Measurements from ENCODE around the gene FRMD7. TPM values are rescaled to one million over a fixed set of nuclear protein-coding genes. Genes with fewer than 3 reads are reported as not detected.
A peak's percentile ranks its signal among the peaks of the same experiment; 100 is the strongest.
"Not testable (repeated sequence)": the region's sequence is repeated elsewhere in the genome, so short reads cannot be mapped to it uniquely, and the experiment has no call there.

FRMD7 gene
- total and polyA plus RNA-seq, 4 donors, result 0.03 TPM; not detected in 3

- Histone ChIP-seq H3K4me1 (ENCODE audit: control insufficient read depth in 5 of 5, insufficient read depth in 5 of 5, low read length in 5 of 5) (no peaks in the 10 kb centered on the region), H3K9me3 (ENCODE audit: control insufficient read depth in 4 of 4, insufficient read depth in 3 of 4, low read length in 3 of 4) (peaks cover 0 to 3% (median 0%) of the 10 kb centered on the region in 4 donors), H3K27me3 (ENCODE audit: control insufficient read depth in 3 of 3, insufficient read depth in 3 of 3, low read length in 2 of 3) (peaks cover 2 to 24% (median 7%) of the 10 kb centered on the region in 3 donors), H3K36me3 (ENCODE audit: control insufficient read depth in 4 of 4, insufficient read depth in 4 of 4, low read length in 4 of 4) (no peaks in the 10 kb centered on the region), H3K9ac (ENCODE audit: insufficient read depth in 1 of 2, low read length in 2 of 2) (no peak overlapping the region), H3K4me3 (no peak overlapping the region), H3K27ac (ENCODE audit: low read depth in 1 of 2, low read length in 1 of 2) (no peak overlapping the region)
- TF ChIP-seq, protein P1, sequence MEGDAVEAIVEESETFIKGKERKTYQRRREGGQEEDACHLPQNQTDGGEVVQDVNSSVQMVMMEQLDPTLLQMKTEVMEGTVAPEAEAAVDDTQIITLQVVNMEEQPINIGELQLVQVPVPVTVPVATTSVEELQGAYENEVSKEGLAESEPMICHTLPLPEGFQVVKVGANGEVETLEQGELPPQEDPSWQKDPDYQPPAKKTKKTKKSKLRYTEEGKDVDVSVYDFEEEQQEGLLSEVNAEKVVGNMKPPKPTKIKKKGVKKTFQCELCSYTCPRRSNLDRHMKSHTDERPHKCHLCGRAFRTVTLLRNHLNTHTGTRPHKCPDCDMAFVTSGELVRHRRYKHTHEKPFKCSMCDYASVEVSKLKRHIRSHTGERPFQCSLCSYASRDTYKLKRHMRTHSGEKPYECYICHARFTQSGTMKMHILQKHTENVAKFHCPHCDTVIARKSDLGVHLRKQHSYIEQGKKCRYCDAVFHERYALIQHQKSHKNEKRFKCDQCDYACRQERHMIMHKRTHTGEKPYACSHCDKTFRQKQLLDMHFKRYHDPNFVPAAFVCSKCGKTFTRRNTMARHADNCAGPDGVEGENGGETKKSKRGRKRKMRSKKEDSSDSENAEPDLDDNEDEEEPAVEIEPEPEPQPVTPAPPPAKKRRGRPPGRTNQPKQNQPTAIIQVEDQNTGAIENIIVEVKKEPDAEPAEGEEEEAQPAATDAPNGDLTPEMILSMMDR (IDR thresholded peaks at IDR 0.05; ENCODE audit: control extremely low read depth, extremely low read depth), result no peak
- no peak for ATAC-seq (ENCODE audit: insufficient read depth, low FRiP score)
- no peak for DNase-seq
- 58 to 81% methylated on average over 3 of the region's 3 CpGs for WGBS, 2 donors
Observed at GRCh38 chrX:132171478-132171877, 43.7 kb upstream of the FRMD7 start.

GRCh38 chrX:132169554-132169953 lies 41.7 kb upstream of the FRMD7 start:
- TF ChIP-seq, protein P1 (IDR thresholded peaks at IDR 0.05; ENCODE audit: control extremely low read depth, extremely low read depth), result no peak
- DNase-seq, result peak in 1 of 3 donors; percentile 8
- Histone ChIP-seq H3K4me3 (no peak overlapping the region), H3K9me3 (ENCODE audit: control insufficient read depth in 4 of 4, insufficient read depth in 3 of 4, low read length in 3 of 4) (peaks cover 0 to 3% (median 1%) of the 10 kb centered on the region in 4 donors), H3K9ac (ENCODE audit: insufficient read depth in 1 of 2, low read length in 2 of 2) (no peak overlapping the region), H3K36me3 (ENCODE audit: control insufficient read depth in 4 of 4, insufficient read depth in 4 of 4, low read length in 4 of 4) (no peaks in the 10 kb centered on the region), H3K4me1 (ENCODE audit: control insufficient read depth in 5 of 5, insufficient read depth in 5 of 5, low read length in 5 of 5) (no peaks in the 10 kb centered on the region), H3K27me3 (ENCODE audit: control insufficient read depth in 3 of 3, insufficient read depth in 3 of 3, low read length in 2 of 3) (peaks cover 2 to 24% (median 4%) of the 10 kb centered on the region in 3 donors), H3K27ac (ENCODE audit: low read depth in 1 of 2, low read length in 1 of 2) (no peak overlapping the region)
- 56 to 84% methylated on average over 3 of the region's 3 CpGs for WGBS, 2 donors
- ATAC-seq (ENCODE audit: insufficient read depth, low FRiP score), result no peak

DNA sequence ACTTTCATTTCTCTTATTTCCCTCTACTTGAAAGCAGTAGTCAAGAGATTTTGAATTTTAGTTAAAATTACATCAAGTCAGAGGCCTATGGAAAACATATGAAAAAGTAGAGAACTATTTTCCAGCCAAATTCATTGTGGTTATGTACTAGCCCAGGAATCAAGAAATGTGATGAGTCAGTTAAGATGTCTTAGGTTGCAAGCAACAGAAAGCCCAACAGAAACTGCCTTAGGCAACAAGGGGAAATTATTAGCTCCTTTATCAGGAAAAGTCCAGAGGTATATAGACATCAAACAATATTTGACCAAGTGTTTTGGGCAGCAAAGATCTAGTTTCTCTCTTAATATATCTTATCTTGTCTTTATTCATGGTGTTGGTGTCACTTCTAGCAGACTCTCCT lies 37.8 kb upstream of the FRMD7 start:
- DNase-seq (no peak), ATAC-seq (ENCODE audit: insufficient read depth, low FRiP score) (no peak)
- no peak overlapping the region for H3K27ac ChIP-seq (ENCODE audit: low read depth in 1 of 2, low read length in 1 of 2)
- H3K4me1 ChIP-seq (ENCODE audit: control insufficient read depth in 5 of 5, insufficient read depth in 5 of 5, low read length in 5 of 5), result no peaks in the 10 kb centered on the region
- H3K27me3 ChIP-seq (ENCODE audit: control insufficient read depth in 3 of 3, insufficient read depth in 3 of 3, low read length in 2 of 3), result peaks cover 0 to 5% (median 0%) of the 10 kb centered on the region in 3 donors
- no peaks in the 10 kb centered on the region for H3K36me3 ChIP-seq (ENCODE audit: control insufficient read depth in 4 of 4, insufficient read depth in 4 of 4, low read length in 4 of 4)
- H3K9me3 ChIP-seq (ENCODE audit: control insufficient read depth in 4 of 4, insufficient read depth in 3 of 4, low read length in 3 of 4), result peaks cover 0 to 7% (median 1%) of the 10 kb centered on the region in 4 donors
- TF ChIP-seq, protein P1 (IDR thresholded peaks at IDR 0.05; ENCODE audit: control extremely low read depth, extremely low read depth), result no peak
- no peak overlapping the region for H3K9ac ChIP-seq (ENCODE audit: insufficient read depth in 1 of 2, low read length in 2 of 2)
- H3K4me3 ChIP-seq, result no peak overlapping the region

DNA sequence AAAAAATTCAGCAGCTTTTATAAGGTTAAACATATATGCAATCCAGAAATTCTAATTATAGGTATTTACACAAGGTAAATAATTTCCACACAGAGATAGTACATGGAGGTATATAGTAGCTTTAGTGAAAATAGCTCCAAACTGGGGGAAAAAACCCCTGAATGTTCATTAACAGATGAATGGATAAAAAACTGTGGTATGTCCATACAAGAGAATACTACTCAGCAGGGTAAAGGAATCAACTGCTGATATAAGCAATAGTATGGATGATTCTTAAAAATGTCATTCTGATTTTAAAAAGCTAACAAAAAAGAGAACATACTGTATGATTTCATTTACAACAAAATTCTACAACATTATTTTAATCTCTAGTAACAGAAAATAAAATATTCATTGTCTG lies 37.2 kb upstream of the FRMD7 start:
- Histone ChIP-seq H3K9me3 (ENCODE audit: control insufficient read depth in 4 of 4, insufficient read depth in 3 of 4, low read length in 3 of 4) (peaks cover 0 to 7% (median 1%) of the 10 kb centered on the region in 4 donors), H3K27ac (ENCODE audit: low read depth in 1 of 2, low read length in 1 of 2) (no peak overlapping the region), H3K4me3 (no peak overlapping the region), H3K9ac (ENCODE audit: insufficient read depth in 1 of 2, low read length in 2 of 2) (no peak overlapping the region), H3K36me3 (ENCODE audit: control insufficient read depth in 4 of 4, insufficient read depth in 4 of 4, low read length in 4 of 4) (no peaks in the 10 kb centered on the region), H3K4me1 (ENCODE audit: control insufficient read depth in 5 of 5, insufficient read depth in 5 of 5, low read length in 5 of 5) (no peaks in the 10 kb centered on the region), H3K27me3 (ENCODE audit: control insufficient read depth in 3 of 3, insufficient read depth in 3 of 3, low read length in 2 of 3) (peaks cover 0 to 5% (median 0%) of the 10 kb centered on the region in 3 donors)
- DNase-seq, result no peak
- no peak for ATAC-seq (ENCODE audit: insufficient read depth, low FRiP score)
- TF ChIP-seq, protein P1 (IDR thresholded peaks at IDR 0.05; ENCODE audit: control extremely low read depth, extremely low read depth), result no peak

DNA sequence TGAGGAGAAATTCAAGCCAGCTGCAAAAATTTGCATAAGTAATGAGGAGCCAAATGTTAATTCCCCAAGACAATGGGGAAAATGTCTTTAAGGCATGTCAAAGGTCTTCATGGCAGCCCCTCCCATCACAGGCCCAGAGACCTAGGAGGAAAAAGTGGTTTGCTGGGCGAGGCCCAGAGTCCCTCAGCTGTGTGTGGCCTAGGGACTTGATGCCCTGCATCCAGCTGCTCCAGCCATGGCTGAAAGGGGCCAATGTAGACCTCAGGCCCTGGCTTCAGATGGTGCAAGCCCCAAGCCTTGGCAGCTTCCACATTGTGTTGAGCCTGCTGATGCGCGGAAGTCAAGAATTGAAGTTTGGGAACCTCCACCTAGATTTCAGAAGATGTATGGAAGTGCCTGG lies 35.3 kb upstream of the FRMD7 start:
- not testable (repeated sequence) for H3K27me3 ChIP-seq (ENCODE audit: control insufficient read depth in 3 of 3, insufficient read depth in 3 of 3, low read length in 2 of 3); H3K27ac ChIP-seq (ENCODE audit: low read depth in 1 of 2, low read length in 1 of 2); H3K4me1 ChIP-seq (ENCODE audit: control insufficient read depth in 5 of 5, insufficient read depth in 5 of 5, low read length in 5 of 5); H3K9me3 ChIP-seq (ENCODE audit: control insufficient read depth in 4 of 4, insufficient read depth in 3 of 4, low read length in 3 of 4); DNase-seq; ATAC-seq (ENCODE audit: insufficient read depth, low FRiP score); H3K9ac ChIP-seq (ENCODE audit: insufficient read depth in 1 of 2, low read length in 2 of 2); H3K36me3 ChIP-seq (ENCODE audit: control insufficient read depth in 4 of 4, insufficient read depth in 4 of 4, low read length in 4 of 4); H3K4me3 ChIP-seq
- 84 to 100% methylated on average over 3 of the region's 3 CpGs for WGBS, 2 donors

All from lung (tissue), 12 donors.